PFSK-1 (cell line): ENCODE measurements around the gene KMT2D.

Experiments used
- FOXP2 ChIP-seq: optimal IDR thresholded peaks from 2 replicates; pipeline ENCODE3; 2011; ENCODE audit warnings: borderline replicate concordance, control low read depth, inconsistent platforms; ENCODE audit not compliant: insufficient read depth; ENCODE audit errors: extremely low read length, extremely low read depth
- POLR2AphosphoS5 ChIP-seq: IDR thresholded peaks from 2 replicates; pipeline ENCODE4 v1.6.1; 2012; ENCODE audit warnings: low read depth, mild to moderate bottlenecking, control low read depth, low read length, moderate library complexity
- REST ChIP-seq, 2 experiments: IDR thresholded peaks; 2 replicates each; pipeline versions ENCODE4 v1.6.1 to v1.8.0; 2011 to 2012; ENCODE audit warnings: low read depth in 2 of 2, low read length in 2 of 2, control low read depth in 1 of 2, inconsistent platforms in 1 of 2, mild to moderate bottlenecking in 1 of 2, moderate library complexity in 1 of 2; ENCODE audit not compliant: insufficient read depth in 1 of 2
- SIN3A ChIP-seq: IDR thresholded peaks from 2 replicates; pipeline ENCODE4 v1.6.1; 2012; ENCODE audit warnings: mild to moderate bottlenecking, low read length, moderate library complexity, borderline replicate concordance; ENCODE audit not compliant: insufficient read depth
- TAF1 ChIP-seq: IDR thresholded peaks from 2 replicates; pipeline ENCODE4 v1.6.1; 2012; ENCODE audit warnings: low read length, control low read depth, borderline replicate concordance; ENCODE audit not compliant: insufficient read depth

KMT2D gene

GRCh38 chr12:49094160-49094974 lies 33.8 kb upstream of the KMT2D start, which contains the start of gene DHH:
Gene DHH (minus strand): TSS chr12:49094801. CDS start chr12:49094512, 289 bp downstream.
- TF ChIP-seq TAF1 (no peak), SIN3A (no peak), POLR2AphosphoS5 (no peak), REST (IDR thresholded peaks at IDR 0.05; ENCODE audit: insufficient read depth in 1 of 2, low read depth in 2 of 2, low read length in 2 of 2) (no peak), FOXP2 (no peak)

GRCh38 chr12:49093792-49094159 lies 33.2 kb upstream of the KMT2D start:
- TF ChIP-seq TAF1 (no peak), FOXP2 (no peak), SIN3A (no peak)

- TF ChIP-seq SIN3A (no peak), TAF1 (no peak)
Observed at GRCh38 chr12:49092816-49093406, 32.3 kb upstream of the KMT2D start.

- no peak for TF ChIP-seq REST (IDR thresholded peaks at IDR 0.05; ENCODE audit: insufficient read depth in 1 of 2, low read depth in 2 of 2, low read length in 2 of 2)
- no peak for TF ChIP-seq FOXP2
- TF ChIP-seq TAF1: no peak
- TF ChIP-seq SIN3A: no peak
- no peak for TF ChIP-seq POLR2AphosphoS5
Observed at GRCh38 chr12:49092086-49092815, 31.7 kb upstream of the KMT2D start.

- TF ChIP-seq SIN3A: no peak
- no peak for TF ChIP-seq TAF1
- TF ChIP-seq REST (IDR thresholded peaks at IDR 0.05; ENCODE audit: insufficient read depth in 1 of 2, low read depth in 2 of 2, low read length in 2 of 2): no peak
- TF ChIP-seq FOXP2: no peak
- no peak for TF ChIP-seq POLR2AphosphoS5
Observed at GRCh38 chr12:49091836-49092085, 31.2 kb upstream of the KMT2D start.

GRCh38 chr12:49091056-49091835 lies 30.7 kb upstream of the KMT2D start:
- TF ChIP-seq POLR2AphosphoS5 (no peak), SIN3A (no peak)
